Tongue (tissue), 2 donors: Measurements from ENCODE around the gene VPS41. TPM values are rescaled to one million over a fixed set of nuclear protein-coding genes. Genes with fewer than 3 reads are reported as not detected.
"Not testable (repeated sequence)": the region's sequence is repeated elsewhere in the genome, so short reads cannot be mapped to it uniquely, and the experiment has no call there.

Experiments
- DNase-seq: peaks from one replicate; pipeline ENCODE4 v3.0.0-alpha.2; 2015
- total RNA-seq: library from RNA; depleted of rRNA; stranded (reverse); fragments of >200 nt; gene quantifications from one replicate; pipeline ENCODE4 v1.2.3, GENCODE V29; 2014

VPS41 gene
- 69.6 TPM for total RNA-seq

- DNase-seq = peak; percentile 91
Measured at GRCh38 chr7:38908759-38909335, at the start of gene VPS41. Gene VPS41 (minus strand): TSS chr7:38909191. CDS start chr7:38909174, 17 bp downstream.

GRCh38 chr7:38955892-38956291 lies 46.9 kb upstream of the VPS41 start:
- no peak for DNase-seq

GRCh38 chr7:38953971-38954370 lies 45.0 kb upstream of the VPS41 start:
- no peak for DNase-seq

- DNase-seq = no peak
Measured at GRCh38 chr7:38953227-38953626, 44.2 kb upstream of the VPS41 start.

GRCh38 chr7:38951213-38951612 lies 42.2 kb upstream of the VPS41 start:
- DNase-seq = no peak

- DNase-seq = no peak
Measured at GRCh38 chr7:38950309-38950708, 41.3 kb upstream of the VPS41 start.

- not testable (repeated sequence) for DNase-seq
Measured at GRCh38 chr7:38947541-38947940, 38.5 kb upstream of the VPS41 start.

GRCh38 chr7:38942431-38943051 lies 33.5 kb upstream of the VPS41 start:
- DNase-seq = no peak

- DNase-seq = no peak
Measured at GRCh38 chr7:38940774-38941173, 31.8 kb upstream of the VPS41 start.

GRCh38 chr7:38938589-38938988 lies 29.6 kb upstream of the VPS41 start:
- no peak for DNase-seq

GRCh38 chr7:38938001-38938485 lies 29.1 kb upstream of the VPS41 start:
- DNase-seq = no peak

- DNase-seq = no peak
Measured at GRCh38 chr7:38936641-38937040, 27.6 kb upstream of the VPS41 start.

- no peak for DNase-seq
Measured at GRCh38 chr7:38934536-38934935, 25.5 kb upstream of the VPS41 start.

GRCh38 chr7:38934051-38934450 lies 25.1 kb upstream of the VPS41 start:
- no peak for DNase-seq

- peak; percentile 84 for DNase-seq
Measured at GRCh38 chr7:38932509-38933168, 23.6 kb upstream of the VPS41 start.

- DNase-seq = no peak
Measured at GRCh38 chr7:38929460-38930171, 20.6 kb upstream of the VPS41 start.

GRCh38 chr7:38928506-38928905 lies 19.5 kb upstream of the VPS41 start:
- DNase-seq = no peak

- DNase-seq = no peak
Measured at GRCh38 chr7:38927751-38928150, 18.8 kb upstream of the VPS41 start.

GRCh38 chr7:38920731-38921130 lies 11.7 kb upstream of the VPS41 start:
- no peak for DNase-seq

- DNase-seq = no peak
Measured at GRCh38 chr7:38916396-38916795, 7.4 kb upstream of the VPS41 start.

GRCh38 chr7:38909870-38910269 lies 879 bp upstream of the VPS41 start:
- DNase-seq = no peak

GRCh38 chr7:38907766-38908165 lies 1.2 kb downstream of the VPS41 start:
- no peak for DNase-seq

- DNase-seq = no peak
Measured at GRCh38 chr7:38907066-38907465, 1.9 kb downstream of the VPS41 start.
